ENCODE measurements around the gene RNF168. TPM values are rescaled to one million over a fixed set of nuclear protein-coding genes. Genes with fewer than 3 reads are reported as not detected.

RNF168 gene
- total RNA-seq, 2 donors from 2014 or later: 37.3 to 48.4 TPM

DNA sequence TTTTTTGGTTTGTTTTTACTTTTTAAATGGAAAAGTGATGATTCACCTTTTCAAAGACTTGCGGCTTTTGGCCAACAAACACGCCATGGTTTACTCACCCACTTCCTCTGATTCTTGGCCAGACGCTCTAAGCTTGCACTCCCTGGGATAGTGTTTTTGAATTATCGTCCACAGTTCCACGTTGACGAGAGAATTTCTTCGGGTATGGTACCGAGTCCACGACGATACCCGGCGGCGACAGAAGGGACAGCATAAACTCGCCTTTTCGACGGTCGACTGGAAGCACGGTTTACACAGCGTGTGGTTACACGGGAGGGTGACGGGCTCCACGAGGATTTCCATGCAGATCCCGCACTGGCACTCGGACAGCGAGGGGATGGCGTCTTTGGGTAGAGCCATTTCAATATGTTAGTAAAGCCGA, 783 bp downstream of the RNF168 start:
- Histone ChIP-seq H3K27me3 (ENCODE audit: control insufficient read depth, insufficient read depth, low read length, poor library complexity, severe bottlenecking) (no peaks in the 10 kb centered on the region), H3K36me3 (ENCODE audit: control insufficient read depth, insufficient read depth, low read length) (peaks cover 8% of the 10 kb centered on the region), H3K9ac (ENCODE audit: extremely low read depth, low read length, poor library complexity, severe bottlenecking) (peak overlapping the region; percentile 85), H3K4me3 (ENCODE audit: low read length) (peak overlapping the region; percentile 95), H3K9me3 (ENCODE audit: control insufficient read depth, low read length) (peaks cover 14% of the 10 kb centered on the region), H3K4me1 (ENCODE audit: control insufficient read depth, insufficient read depth, low read length) (no peaks in the 10 kb centered on the region), H3K27ac (ENCODE audit: low read depth, low read length) (peak overlapping the region; percentile 87)
- peaks cover 20% of the 10 kb centered on the region for H3K4me1 Mint-ChIP-seq
- peaks cover 14% of the 10 kb centered on the region for H3K9me3 Mint-ChIP-seq
- H3K27ac Mint-ChIP-seq: peak overlapping the region; percentile 94
- WGBS, 2 experiments (ENCODE audit: insufficient coverage in 1 of 2, insufficient read length in 1 of 2): 0 to 1% methylated on average over 19 to 27 of the region's 27 CpGs
- peaks cover 16% of the 10 kb centered on the region for H3K36me3 Mint-ChIP-seq (ENCODE audit: low read depth)
- no peaks in the 10 kb centered on the region for H3K27me3 Mint-ChIP-seq (ENCODE audit: insufficient read depth)
- peak overlapping the region; percentile 92 for H3K4me3 Mint-ChIP-seq
- TF ChIP-seq, protein P1, sequence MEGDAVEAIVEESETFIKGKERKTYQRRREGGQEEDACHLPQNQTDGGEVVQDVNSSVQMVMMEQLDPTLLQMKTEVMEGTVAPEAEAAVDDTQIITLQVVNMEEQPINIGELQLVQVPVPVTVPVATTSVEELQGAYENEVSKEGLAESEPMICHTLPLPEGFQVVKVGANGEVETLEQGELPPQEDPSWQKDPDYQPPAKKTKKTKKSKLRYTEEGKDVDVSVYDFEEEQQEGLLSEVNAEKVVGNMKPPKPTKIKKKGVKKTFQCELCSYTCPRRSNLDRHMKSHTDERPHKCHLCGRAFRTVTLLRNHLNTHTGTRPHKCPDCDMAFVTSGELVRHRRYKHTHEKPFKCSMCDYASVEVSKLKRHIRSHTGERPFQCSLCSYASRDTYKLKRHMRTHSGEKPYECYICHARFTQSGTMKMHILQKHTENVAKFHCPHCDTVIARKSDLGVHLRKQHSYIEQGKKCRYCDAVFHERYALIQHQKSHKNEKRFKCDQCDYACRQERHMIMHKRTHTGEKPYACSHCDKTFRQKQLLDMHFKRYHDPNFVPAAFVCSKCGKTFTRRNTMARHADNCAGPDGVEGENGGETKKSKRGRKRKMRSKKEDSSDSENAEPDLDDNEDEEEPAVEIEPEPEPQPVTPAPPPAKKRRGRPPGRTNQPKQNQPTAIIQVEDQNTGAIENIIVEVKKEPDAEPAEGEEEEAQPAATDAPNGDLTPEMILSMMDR (conservative IDR thresholded peaks at IDR 0.05): no peak
- DNase-seq: peak; percentile 54

DNA sequence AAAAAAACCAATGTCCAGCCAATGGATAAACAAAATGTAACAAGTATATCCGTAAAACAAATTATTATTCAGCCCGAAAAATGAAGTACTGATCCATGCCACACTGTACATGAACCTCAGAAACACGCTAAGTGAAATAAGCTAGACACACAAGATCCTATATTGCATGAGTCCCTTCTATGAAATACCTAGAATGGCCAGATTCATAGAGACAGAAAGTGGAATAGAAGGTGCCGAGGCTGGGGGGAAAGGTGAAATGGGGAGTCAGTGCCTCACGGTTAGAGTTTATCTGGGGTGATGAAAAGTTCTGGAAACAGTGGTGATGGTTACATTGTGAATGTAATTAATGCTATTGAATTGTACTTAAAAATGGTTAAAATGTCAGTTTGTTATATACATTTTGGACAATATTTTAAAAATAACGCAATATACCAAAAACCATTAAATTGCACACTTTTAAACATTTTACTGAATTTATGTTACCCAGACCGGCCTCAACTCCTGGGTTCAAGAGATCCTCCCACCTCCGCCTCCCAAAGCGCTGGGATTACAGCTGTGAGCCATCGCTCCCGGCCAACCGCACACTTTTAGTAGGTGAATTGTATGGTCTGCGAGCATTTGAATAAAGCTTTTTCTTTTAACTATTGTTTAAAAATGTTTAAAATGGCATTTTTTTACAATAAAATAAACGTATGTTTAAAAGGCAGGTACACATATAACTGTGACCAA, 2.1 kb downstream of the RNF168 start:
- TF ChIP-seq, protein P1 (conservative IDR thresholded peaks at IDR 0.05): no peak
- Mint-ChIP-seq H3K36me3 (ENCODE audit: low read depth) (peaks cover 20% of the 10 kb centered on the region), H3K9me3 (peaks cover 9% of the 10 kb centered on the region), H3K27ac (no peak overlapping the region), H3K27me3 (ENCODE audit: insufficient read depth) (no peaks in the 10 kb centered on the region), H3K4me1 (peaks cover 20% of the 10 kb centered on the region), H3K4me3 (peak overlapping the region; percentile 92)
- no peaks in the 10 kb centered on the region for H3K27me3 ChIP-seq (ENCODE audit: control insufficient read depth, insufficient read depth, low read length, poor library complexity, severe bottlenecking)
- WGBS, 2 experiments (ENCODE audit: insufficient coverage in 1 of 2, insufficient read length in 1 of 2): 4 to 9% methylated on average over 4 to 12 of the region's 14 CpGs
- peak; percentile 55 for DNase-seq
- H3K9me3 ChIP-seq (ENCODE audit: control insufficient read depth, low read length): peaks cover 4% of the 10 kb centered on the region
- no peaks in the 10 kb centered on the region for H3K4me1 ChIP-seq (ENCODE audit: control insufficient read depth, insufficient read depth, low read length)
- H3K9ac ChIP-seq (ENCODE audit: extremely low read depth, low read length, poor library complexity, severe bottlenecking): peak overlapping the region; percentile 85
- H3K4me3 ChIP-seq (ENCODE audit: low read length): peak overlapping the region; percentile 95
- H3K36me3 ChIP-seq (ENCODE audit: control insufficient read depth, insufficient read depth, low read length): peaks cover 9% of the 10 kb centered on the region
- H3K27ac ChIP-seq (ENCODE audit: low read depth, low read length): no peak overlapping the region

DNA sequence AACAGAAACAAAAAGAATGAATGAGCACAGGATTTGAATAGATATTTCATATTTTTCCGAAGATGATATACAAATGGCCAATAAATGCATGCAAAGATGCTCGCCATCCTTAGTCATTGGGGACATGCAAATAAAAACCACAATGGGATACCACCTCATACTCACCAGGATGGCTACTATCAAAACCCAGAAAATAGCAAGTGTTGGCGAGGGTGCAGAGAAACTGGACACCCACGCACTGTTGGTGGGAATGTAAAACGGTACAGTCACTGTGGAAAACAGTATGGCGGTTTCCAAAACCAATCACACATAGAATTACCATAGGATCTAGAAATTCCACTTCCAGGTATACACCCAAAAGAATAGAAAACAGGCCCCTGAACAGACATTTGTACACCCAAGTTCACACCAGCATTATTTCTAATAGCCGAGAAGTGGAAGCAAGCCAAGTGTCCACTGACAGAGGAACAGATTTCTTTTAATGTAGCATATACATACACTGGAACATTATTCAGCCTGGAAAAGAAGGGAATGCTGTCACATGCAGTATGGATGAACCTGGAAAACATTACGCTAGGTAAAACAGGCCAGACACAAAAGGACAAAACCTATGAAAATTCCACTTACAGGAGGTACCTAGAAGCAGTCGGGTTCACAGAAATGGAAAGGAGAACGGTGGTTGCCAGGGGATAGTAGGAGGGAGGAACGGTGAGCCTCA, 3.6 kb downstream of the RNF168 start:
- H3K27ac Mint-ChIP-seq: peak overlapping the region; percentile 68
- H3K4me3 ChIP-seq (ENCODE audit: low read length): peak overlapping the region; percentile 95
- H3K27me3 Mint-ChIP-seq (ENCODE audit: insufficient read depth): no peaks in the 10 kb centered on the region
- DNase-seq: no peak
- peaks cover 27% of the 10 kb centered on the region for H3K36me3 Mint-ChIP-seq (ENCODE audit: low read depth)
- peaks cover 13% of the 10 kb centered on the region for H3K36me3 ChIP-seq (ENCODE audit: control insufficient read depth, insufficient read depth, low read length)
- peak overlapping the region; percentile 77 for H3K27ac ChIP-seq (ENCODE audit: low read depth, low read length)
- no peaks in the 10 kb centered on the region for H3K4me1 ChIP-seq (ENCODE audit: control insufficient read depth, insufficient read depth, low read length)
- no peaks in the 10 kb centered on the region for H3K27me3 ChIP-seq (ENCODE audit: control insufficient read depth, insufficient read depth, low read length, poor library complexity, severe bottlenecking)
- peak overlapping the region; percentile 85 for H3K9ac ChIP-seq (ENCODE audit: extremely low read depth, low read length, poor library complexity, severe bottlenecking)
- WGBS, 2 experiments (ENCODE audit: insufficient coverage in 1 of 2, insufficient read length in 1 of 2): 70 to 98% methylated on average over 6 to 11 of the region's 11 CpGs
- peak overlapping the region; percentile 92 for H3K4me3 Mint-ChIP-seq
- H3K4me1 Mint-ChIP-seq: peaks cover 20% of the 10 kb centered on the region
- H3K9me3 Mint-ChIP-seq: no peaks in the 10 kb centered on the region
- H3K9me3 ChIP-seq (ENCODE audit: control insufficient read depth, low read length): no peaks in the 10 kb centered on the region
- TF ChIP-seq, protein P1 (conservative IDR thresholded peaks at IDR 0.05): no peak
